SJCRH30 (cell line): ENCODE data around the gene LGALS7B. TPM values are rescaled to one million over a fixed set of nuclear protein-coding genes. Genes with fewer than 3 reads are reported as not detected.
"Not testable (repeated sequence)": the region's sequence is repeated elsewhere in the genome, so short reads cannot be mapped to it uniquely, and the experiment has no call there.

Experiments
- DNase-seq, 2 experiments: peaks; one replicate each; pipeline ENCODE4 v3.0.0-alpha.2; 2015 to 2020
- H3K27ac ChIP-seq: fragments of 250-450 bp; sonication (Bioruptor Pico); 2 replicates; pipeline ENCODE4 v1.5.1; 2020; ENCODE audit warnings: mild to moderate bottlenecking, moderate library complexity
- H3K27me3 ChIP-seq: fragments of 250-450 bp; sonication (Bioruptor Pico); 2 replicates; pipeline ENCODE4 v1.5.1; 2020; ENCODE audit warnings: mild to moderate bottlenecking, moderate library complexity
- H3K36me3 ChIP-seq: fragments of 250-450 bp; sonication (Bioruptor Pico); 2 replicates; pipeline ENCODE4 v1.5.1; 2020; ENCODE audit warnings: mild to moderate bottlenecking, moderate library complexity
- H3K4me1 ChIP-seq: fragments of 250-450 bp; sonication (Bioruptor Pico); 2 replicates; pipeline ENCODE4 v1.5.1; 2020; ENCODE audit warnings: mild to moderate bottlenecking, moderate library complexity
- H3K4me3 ChIP-seq: fragments of 250-450 bp; sonication (Bioruptor Pico); 2 replicates; pipeline ENCODE4 v1.5.1; 2020; ENCODE audit warnings: mild to moderate bottlenecking, moderate library complexity
- H3K9me3 ChIP-seq: fragments of 250-450 bp; sonication (Bioruptor Pico); replicated peaks from 2 replicates; pipeline ENCODE4 v1.5.1; 2020; ENCODE audit warnings: mild to moderate bottlenecking, moderate library complexity
- total RNA-seq: library from RNA; depleted of rRNA; stranded (reverse); fragments of >200 nt; shearing (Covaris generic); gene quantifications from 2 replicates; pipeline ENCODE4 v1.2.3, GENCODE V29; 2014

Gene LGALS7B
- total RNA-seq, 1 experiment from 2014 or later: not detected

DNA sequence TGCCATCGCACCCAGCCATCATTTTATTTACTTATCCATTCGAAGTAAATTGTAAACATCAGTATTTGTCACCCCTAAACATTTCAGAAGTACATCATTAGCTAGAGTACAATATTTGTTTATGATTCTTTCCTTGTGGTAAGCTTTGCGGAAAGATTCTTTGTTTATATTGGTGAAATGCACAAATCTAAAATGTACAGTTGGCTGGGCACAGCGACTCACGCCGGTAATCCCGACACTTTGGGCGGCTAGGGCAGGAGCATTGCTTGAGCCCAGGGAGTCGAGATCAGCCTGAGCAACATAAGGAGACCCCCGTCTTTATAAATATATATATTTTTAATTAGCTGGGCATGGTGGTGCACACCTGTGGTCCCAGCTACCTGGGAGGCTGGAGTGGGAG, 10.1 kb downstream of the LGALS7B start:
- H3K4me1 ChIP-seq: no peaks in the 10 kb centered on the region
- H3K9me3 ChIP-seq: peaks cover 4% of the 10 kb centered on the region; the same call in 1 of the 2 replicates
- H3K27me3 ChIP-seq: no peaks in the 10 kb centered on the region
- H3K27ac ChIP-seq: no peak overlapping the region
- H3K36me3 ChIP-seq: no peaks in the 10 kb centered on the region
- no peak for DNase-seq
- no peak overlapping the region for H3K4me3 ChIP-seq

DNA sequence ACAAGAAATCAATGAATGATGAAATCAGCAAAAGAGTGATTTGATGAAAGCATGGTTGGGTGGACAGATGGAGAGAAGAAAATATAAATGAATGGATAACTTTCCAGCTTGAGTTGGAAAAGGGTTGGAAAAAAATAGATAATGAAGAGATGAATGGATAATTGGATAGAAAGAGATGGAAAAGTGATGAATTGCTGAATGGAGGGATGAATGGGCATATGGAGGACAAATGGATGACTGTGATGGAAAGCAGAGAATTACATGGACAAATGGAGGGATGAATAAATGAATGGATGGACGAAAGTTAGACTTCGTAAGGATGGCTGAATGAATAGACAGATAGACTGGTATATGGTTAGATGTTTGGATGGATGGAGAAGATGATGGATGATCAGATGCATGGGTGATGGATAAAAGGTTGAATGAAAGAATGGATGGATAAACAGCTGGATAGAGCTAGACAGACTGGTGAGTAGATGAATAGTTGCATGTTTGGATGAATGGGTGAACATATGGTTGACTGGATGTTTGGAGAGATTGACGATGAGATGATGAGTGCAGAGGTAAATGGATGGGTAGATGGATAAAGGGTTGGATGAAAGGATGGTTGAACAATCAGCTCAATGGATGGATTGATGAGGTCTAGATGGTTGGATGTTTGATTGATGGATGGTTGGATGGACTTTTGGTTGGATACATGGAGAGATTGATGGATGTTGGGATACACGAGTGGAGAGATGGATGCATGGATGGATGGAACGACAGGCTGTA, 11.8 kb downstream of the LGALS7B start:
- no peak for DNase-seq
- Histone ChIP-seq H3K36me3 (no peaks in the 10 kb centered on the region), H3K27ac (no peak overlapping the region), H3K4me1 (no peaks in the 10 kb centered on the region), H3K27me3 (no peaks in the 10 kb centered on the region), H3K9me3 (peaks cover 4% of the 10 kb centered on the region; the same call in 1 of the 2 replicates), H3K4me3 (no peak overlapping the region)

GRCh38 chr19:38801359-38802095, 12.5 kb downstream of the LGALS7B start:
- no peak overlapping the region for H3K27ac ChIP-seq
- no peak overlapping the region for H3K4me3 ChIP-seq
- H3K27me3 ChIP-seq: no peaks in the 10 kb centered on the region
- peaks cover 4% of the 10 kb centered on the region; the same call in 1 of the 2 replicates for H3K9me3 ChIP-seq
- H3K36me3 ChIP-seq: no peaks in the 10 kb centered on the region
- no peaks in the 10 kb centered on the region for H3K4me1 ChIP-seq
- peak; percentile 49 to 59 for DNase-seq

DNA sequence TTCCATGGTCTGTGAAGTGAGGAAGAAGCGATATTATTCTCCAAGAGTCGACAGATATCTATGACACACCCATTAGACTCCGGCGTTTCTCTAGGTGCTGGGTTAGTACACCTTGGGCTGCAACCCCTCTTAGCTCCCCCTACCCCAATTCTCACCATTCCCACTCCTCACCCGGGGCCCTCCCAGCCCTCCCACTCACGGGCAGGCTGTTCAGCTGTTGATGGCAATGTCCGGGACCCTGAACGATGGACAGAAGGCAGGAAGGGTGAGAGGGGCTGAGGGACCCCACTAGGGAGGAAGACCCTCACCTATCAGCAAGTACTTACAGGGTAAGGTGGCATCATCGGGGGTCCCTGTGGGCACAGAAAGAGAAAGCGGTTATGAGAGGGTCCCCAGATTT, 14.5 kb downstream of the LGALS7B start:
- H3K36me3 ChIP-seq: no peaks in the 10 kb centered on the region
- no peaks in the 10 kb centered on the region for H3K27me3 ChIP-seq
- DNase-seq: no peak
- no peak overlapping the region for H3K27ac ChIP-seq
- H3K9me3 ChIP-seq: peaks cover 4% of the 10 kb centered on the region; the same call in 1 of the 2 replicates
- no peaks in the 10 kb centered on the region for H3K4me1 ChIP-seq
- H3K4me3 ChIP-seq: no peak overlapping the region

GRCh38 chr19:38805180-38805579, 16.2 kb downstream of the LGALS7B start:
- Histone ChIP-seq H3K4me3 (no peak overlapping the region), H3K4me1 (no peaks in the 10 kb centered on the region), H3K9me3 (peaks cover 4% of the 10 kb centered on the region; the same call in 1 of the 2 replicates), H3K36me3 (no peaks in the 10 kb centered on the region), H3K27ac (no peak overlapping the region), H3K27me3 (no peaks in the 10 kb centered on the region)
- no peak for DNase-seq

DNA sequence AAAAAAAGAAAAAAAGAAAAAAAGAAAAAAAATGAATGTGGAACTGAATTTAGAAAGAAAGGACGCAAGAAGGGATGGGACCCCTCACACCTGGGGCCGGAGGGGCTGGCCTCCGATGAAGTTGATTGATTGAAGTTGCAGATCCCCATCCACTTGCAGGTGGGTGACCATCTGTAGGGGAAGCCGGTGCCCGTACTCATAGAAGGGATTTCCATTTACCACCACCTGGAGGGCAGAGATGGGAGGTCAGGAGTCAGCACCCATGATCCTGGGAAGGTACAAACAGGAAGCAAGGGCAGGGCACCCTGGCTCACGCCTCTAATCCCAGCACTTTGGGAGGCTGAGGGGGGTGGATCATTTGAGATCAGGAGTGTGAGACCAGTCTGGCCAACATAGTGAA, 17.4 kb downstream of the LGALS7B start:
- H3K27ac ChIP-seq: no peak overlapping the region
- no peaks in the 10 kb centered on the region for H3K36me3 ChIP-seq
- no peak for DNase-seq
- H3K4me3 ChIP-seq: no peak overlapping the region
- no peaks in the 10 kb centered on the region for H3K9me3 ChIP-seq
- H3K27me3 ChIP-seq: no peaks in the 10 kb centered on the region
- H3K4me1 ChIP-seq: no peaks in the 10 kb centered on the region

- not testable (repeated sequence) for DNase-seq, H3K4me1 ChIP-seq, H3K27ac ChIP-seq, H3K4me3 ChIP-seq, H3K9me3 ChIP-seq, H3K27me3 ChIP-seq, H3K36me3 ChIP-seq
These were observed 18.5 kb downstream of the LGALS7B start for GRCh38 chr19:38807374-38808098.

DNA sequence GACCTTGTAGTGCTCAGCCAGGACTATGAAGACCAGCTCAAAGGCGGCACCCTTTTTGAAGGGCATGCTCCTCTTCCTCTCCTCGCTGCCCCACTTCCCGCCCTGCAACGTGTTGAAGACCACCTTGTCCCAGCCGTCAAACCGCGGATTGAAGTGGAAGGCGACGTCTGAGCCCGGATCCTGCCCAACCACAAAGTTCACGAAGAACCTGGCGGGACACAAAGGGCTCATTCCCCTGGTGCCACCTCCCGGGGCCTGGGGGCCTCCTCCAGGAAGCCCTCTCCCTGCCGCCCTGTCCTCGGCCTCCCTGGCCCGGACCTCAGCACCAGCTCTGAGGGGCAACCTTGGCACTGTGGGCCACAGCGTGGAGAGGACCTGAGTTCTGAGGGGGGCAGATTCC, 19.7 kb downstream of the LGALS7B start:
- no peak overlapping the region for H3K27ac ChIP-seq

DNA sequence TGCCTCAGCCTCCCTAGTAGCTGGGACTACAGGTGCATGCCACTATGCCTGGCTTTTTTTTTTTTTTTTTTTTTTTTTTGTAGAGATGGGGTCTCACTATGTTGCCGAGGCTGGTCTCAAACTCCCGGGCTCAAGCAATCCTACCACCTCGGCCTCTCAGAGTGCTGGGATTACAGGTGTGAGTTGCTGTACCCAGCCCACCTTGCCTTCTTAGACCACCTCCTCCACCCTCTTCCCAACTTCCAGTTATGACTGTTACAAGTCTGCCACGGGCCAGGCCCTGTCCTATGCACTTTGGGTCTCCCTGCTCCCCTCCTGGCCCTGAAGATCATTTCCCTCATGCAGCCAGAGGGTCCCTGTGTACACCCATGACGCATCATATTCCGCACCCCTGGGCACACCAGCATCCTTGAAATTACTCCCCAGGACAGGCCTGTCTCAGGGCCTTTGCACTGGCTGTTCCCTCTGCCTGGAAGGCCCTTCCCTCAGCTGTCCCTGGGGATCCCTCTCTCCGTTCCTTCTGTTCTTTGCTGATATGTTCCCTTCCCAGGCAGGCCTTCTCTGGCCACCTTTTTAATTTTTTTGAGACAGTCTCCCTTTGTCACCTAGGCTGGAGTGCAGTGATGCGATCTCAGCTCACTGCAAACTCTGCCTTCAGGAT, 20.7 kb downstream of the LGALS7B start:
- H3K27me3 ChIP-seq: no peaks in the 10 kb centered on the region
- no peak overlapping the region for H3K27ac ChIP-seq
- H3K36me3 ChIP-seq: no peaks in the 10 kb centered on the region
- no peak overlapping the region for H3K4me3 ChIP-seq
- no peak for DNase-seq
- no peaks in the 10 kb centered on the region for H3K9me3 ChIP-seq
- H3K4me1 ChIP-seq: no peaks in the 10 kb centered on the region

More for the DNA sequence above, 19.7 kb downstream of the LGALS7B start:
- Histone ChIP-seq H3K27me3 (no peaks in the 10 kb centered on the region), H3K36me3 (no peaks in the 10 kb centered on the region), H3K4me1 (no peaks in the 10 kb centered on the region), H3K9me3 (no peaks in the 10 kb centered on the region), H3K4me3 (no peak overlapping the region)
- DNase-seq: no peak

DNA sequence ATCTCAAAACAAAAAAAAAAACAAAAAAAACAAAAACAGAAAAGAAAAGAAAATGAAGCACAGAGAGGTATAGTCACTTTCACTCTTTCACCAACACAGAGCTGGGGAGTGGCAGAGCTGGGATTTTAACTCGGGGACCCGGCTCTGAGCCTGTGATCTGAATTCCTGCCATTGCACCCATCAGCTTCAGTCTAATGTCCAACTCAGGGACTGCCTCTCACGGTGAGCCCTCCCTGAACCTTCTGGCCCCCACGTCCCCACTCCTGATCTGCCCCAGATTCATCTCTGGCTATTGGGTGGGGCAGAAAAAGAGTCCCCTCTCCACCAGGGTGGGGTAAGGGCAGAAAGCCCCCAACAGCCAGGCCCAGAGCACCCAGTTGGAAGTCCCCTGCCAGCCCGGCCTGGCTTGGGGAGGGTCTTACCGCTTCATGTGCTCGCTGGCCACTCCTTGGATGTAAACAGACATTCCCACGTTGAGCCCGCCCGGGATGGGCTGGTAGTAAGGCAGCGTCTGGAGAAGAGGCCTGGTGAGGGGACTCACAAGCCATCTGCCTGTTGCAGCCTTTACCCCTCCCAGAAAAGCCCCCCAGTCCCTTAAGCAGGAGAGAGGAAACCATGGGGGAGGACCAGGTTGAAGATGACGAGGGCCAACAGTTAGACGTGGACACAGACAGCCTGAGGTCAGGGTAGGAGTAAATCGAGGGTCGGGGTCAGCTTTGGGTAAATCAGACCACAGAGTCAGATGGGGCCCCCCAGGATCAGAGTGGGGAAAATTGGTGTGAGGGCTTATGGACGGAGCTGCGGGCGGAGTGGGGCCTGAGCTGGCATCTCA, 23.2 kb downstream of the LGALS7B start:
- no peak for DNase-seq
- H3K27ac ChIP-seq: no peak overlapping the region
- no peaks in the 10 kb centered on the region for H3K27me3 ChIP-seq
- no peak overlapping the region for H3K4me3 ChIP-seq
- H3K9me3 ChIP-seq: no peaks in the 10 kb centered on the region
- H3K4me1 ChIP-seq: no peaks in the 10 kb centered on the region
- peaks cover 9% of the 10 kb centered on the region; the same call in 1 of the 2 replicates for H3K36me3 ChIP-seq

GRCh38 chr19:38812841-38813320, 23.9 kb downstream of the LGALS7B start, which contains the start of gene LGALS4:
LGALS4 (minus strand) TSS chr19:38812945; CDS start chr19:38812886, 59 bp downstream.
- H3K9me3 ChIP-seq: no peaks in the 10 kb centered on the region
- H3K27ac ChIP-seq: no peak within 1 kb of the TSS
- no peak for DNase-seq
- no peaks in the 10 kb centered on the region for H3K4me1 ChIP-seq
- no peaks in the 10 kb centered on the region for H3K27me3 ChIP-seq
- peaks cover 13% of the 10 kb centered on the region; the same call in 1 of the 2 replicates for H3K36me3 ChIP-seq
- no peak within 1 kb of the TSS for H3K4me3 ChIP-seq

- Histone ChIP-seq H3K9me3 (no peaks in the 10 kb centered on the region), H3K4me3 (no peak overlapping the region), H3K36me3 (peaks cover 13% of the 10 kb centered on the region; the same call in 1 of the 2 replicates), H3K27me3 (no peaks in the 10 kb centered on the region), H3K4me1 (no peaks in the 10 kb centered on the region), H3K27ac (no peak overlapping the region)
- DNase-seq: no peak
These were observed 24.3 kb downstream of the LGALS7B start for GRCh38 chr19:38813323-38813722.

GRCh38 chr19:38813932-38814331, 24.9 kb downstream of the LGALS7B start:
- not testable (repeated sequence) for H3K27ac ChIP-seq, H3K4me3 ChIP-seq, H3K27me3 ChIP-seq, H3K4me1 ChIP-seq, DNase-seq, H3K9me3 ChIP-seq
- H3K36me3 ChIP-seq: peaks cover 13% of the 10 kb centered on the region; the same call in 1 of the 2 replicates
